HG03060 (cell line): ENCODE data around the gene RAD51B.
"Not testable (repeated sequence)": the region's sequence is repeated elsewhere in the genome, so short reads cannot be mapped to it uniquely, and the experiment has no call there.

Source experiments
- ATAC-seq: cut with Tn5 transposase; IDR thresholded peaks from one replicate; pipeline ENCODE4 v1.9.1; 2021; ENCODE audit warnings: low read depth, moderate number of reproducible peaks; ENCODE audit not compliant: unreplicated experiment

The RAD51B gene

DNA sequence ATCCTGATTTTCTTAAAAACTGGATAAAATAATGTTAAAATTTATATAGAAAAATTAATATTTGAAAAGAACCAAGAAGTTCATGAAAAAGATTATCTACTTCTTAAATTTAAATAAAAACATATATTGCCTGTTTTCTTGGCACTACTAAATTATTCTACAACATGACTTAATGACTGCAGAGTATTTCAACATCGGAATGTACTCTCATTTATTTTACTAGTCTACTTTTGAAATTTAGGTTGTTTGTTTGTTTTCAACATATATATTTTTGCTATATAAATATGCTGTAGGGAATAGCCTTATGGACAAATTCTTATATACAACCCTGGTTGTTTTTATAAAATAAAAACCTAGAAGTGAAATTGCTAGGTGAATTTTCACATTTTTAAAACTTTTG is 231.6 kb downstream of the RAD51B start:
- no peak for ATAC-seq

DNA sequence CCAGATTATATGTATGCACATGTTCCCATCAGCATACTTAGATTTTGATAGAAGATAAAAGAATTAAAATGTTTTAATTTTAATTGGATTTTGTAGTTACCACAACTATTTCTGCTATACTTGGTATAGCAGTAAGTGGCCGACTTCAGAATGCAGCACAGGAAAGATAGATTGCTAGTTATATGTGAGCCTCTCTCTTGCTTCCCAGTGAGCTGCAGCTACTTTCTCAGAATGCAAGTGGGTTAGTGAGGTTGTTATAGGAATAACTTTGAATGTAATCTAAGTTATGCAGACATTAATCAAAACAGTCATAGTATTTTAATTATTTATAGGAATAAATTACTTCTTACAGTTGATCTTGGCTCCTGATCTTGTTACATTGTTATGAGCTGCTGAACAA is 240.6 kb downstream of the RAD51B start:
- ATAC-seq = no peak

DNA sequence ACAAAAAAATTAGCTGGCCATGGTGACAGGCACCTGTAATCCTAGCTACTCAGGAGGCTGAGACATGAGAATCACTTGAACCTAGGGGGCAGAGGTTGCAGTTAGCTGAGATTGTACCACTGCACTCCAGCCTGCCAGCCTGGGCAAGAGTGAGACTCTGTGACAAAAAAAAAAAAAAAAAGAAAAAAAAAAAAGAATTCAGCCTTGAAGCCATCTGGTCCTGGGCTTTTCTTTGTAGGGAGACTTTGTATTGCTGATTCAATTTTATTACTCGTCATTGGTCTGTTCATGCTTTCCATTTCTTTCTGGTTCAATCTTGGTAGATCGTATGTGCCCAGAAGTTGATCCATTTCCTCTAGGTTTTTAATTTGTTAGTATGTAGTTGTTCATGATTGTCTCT is 243.1 kb downstream of the RAD51B start:
- no peak for ATAC-seq

- ATAC-seq = no peak
These were observed 245.7 kb downstream of the RAD51B start for GRCh38 chr14:68065322-68065721.

DNA sequence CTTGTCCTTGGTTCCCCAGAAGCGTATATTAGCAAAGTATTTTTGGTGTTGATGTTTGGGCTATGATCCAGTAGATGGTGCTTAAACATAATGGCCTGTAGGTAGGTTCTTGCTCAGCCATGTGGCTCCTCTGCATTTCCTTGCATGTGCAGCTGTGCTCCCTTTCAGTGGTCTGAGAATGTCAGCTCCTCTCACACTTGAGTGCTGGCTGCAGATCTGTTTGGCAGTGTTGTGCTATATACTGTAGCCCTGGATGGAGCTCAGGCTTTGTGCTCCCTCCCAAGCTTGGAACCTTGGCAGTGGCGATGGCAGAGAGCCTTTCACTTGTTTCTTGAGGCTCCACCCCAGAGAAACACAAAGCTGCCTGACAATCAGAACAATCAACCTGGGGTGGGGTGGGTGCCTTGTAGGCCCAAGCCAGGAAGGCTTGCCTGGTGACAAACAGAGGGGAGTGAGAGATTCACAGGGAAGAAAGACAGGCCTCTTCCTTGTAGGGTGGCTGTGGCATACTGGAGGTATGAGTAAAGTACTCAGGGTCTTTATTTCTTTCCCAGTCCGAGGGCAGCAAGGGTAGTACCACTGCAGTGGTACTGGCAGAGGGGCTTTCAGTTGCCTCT is 255.3 kb downstream of the RAD51B start:
- no peak for ATAC-seq

- ATAC-seq = no peak
These were observed 255.9 kb downstream of the RAD51B start for GRCh38 chr14:68075382-68076029.

DNA sequence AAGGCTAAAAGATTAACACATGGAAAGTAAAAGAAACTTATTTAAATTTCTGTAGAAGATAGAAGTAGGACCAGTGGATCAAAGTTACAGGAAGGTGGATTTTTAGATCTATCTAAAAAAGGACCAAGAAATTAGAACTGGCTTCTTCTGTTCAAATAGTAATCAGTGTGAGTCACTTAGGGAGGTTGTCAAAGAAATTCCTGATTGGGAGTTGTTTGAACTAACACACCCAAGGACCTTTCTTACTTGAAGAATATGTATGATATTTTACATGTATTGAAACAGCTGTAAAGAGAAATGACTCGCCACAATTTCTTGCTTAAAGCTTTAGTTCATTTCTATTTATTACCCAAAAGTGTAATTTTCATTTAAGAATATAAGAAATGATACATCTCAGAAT is 256.9 kb downstream of the RAD51B start:
- ATAC-seq = no peak

DNA sequence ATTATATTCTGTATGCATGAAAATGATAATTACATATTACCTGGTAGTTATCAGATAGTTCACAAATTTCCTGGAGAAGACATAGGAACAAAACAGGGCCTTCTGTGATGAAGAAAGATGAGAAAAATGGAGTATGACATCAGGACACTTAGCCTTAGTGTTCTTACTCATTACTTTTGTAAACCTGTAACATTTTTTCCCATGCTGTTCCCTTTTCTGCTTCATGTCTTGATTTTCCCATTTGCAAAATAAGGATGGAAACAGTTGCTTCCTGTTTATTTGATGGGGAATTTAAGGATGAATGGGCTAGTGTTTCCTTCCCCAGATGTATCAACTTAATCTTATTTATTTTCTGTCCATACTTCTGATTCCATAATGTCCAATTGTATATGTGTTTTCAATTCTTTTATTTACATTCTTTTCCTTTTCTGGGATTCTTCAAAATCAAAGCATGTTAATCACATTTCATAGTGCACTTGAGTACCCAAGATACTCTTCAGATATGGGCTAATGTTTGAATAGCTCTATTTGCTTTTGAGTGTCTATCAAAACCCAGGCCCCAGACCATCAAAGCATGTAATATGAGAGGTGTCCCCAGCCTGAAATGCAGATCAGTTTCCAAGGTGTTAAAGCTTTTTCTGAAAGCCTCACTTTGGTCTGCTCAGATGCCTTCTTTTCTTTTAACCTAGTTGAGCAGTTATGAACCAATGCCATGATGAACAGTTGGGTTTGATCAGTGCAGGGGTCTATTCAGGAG is 260.5 kb downstream of the RAD51B start:
- no peak for ATAC-seq

DNA sequence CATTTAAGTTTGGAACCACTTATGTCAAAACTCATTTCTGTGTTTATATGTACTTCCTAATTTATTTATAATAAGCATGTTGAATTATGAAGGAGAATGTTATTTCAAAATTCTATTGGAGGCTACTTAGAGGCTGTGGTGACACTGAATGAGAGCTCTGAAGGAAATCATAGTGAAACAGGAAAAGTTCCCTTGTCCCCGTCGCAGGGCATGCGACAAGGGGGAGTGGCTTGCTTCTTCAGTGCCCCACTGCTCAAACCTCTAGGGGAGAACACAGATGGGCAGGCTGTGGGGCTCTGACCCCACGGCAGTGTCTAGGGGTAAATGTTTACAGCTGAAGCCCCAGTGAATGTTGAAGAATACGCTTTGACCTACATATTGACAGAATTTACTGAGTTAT is 261.9 kb downstream of the RAD51B start:
- no peak for ATAC-seq

DNA sequence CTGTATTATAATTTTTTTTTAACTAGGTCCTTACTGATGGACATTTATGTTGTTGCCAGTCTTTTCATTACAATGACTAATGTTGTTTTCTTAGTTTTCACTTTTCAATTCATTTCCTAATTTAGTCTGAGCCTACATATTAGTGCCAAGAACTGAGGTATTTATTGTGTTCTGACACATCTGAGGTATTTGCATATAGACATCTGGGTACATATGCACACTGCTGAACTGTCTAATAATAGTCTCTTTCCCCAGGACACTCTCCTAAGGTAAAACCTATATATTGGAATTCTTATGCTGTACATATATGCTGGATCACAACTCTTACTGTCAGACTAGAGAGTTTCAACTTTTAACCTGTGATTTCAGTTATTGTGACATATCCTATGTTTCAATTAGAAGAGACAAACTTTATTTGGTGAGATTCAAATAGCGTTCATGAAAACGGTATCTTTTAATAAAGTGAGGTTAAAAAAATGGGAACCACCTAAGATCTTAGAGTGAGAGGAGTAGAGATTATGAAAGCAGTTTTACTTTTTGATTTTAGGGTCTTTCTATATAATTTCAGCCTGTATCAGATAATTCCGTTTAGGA is 263.2 kb downstream of the RAD51B start:
- no peak for ATAC-seq

DNA sequence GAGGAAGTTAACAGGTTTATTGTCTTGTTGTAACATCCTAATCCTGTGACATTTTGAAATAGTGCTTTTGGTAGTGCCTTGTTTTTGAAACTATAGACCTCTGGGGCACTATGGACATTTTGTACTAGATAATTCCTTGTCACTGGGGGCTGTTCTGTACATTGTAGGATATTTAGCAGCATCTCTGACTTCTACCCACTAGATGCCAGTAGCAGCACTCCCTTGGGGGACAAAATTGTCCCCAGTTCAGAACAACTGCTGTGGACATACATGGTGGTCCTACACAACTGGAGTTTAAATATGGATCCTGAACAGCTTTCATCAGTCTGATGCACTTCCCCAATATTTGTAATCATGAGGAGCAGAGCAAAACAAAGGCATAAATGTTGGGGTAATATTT is 264.7 kb downstream of the RAD51B start:
- ATAC-seq = no peak

GRCh38 chr14:68085742-68086141 is 266.2 kb downstream of the RAD51B start:
- ATAC-seq = no peak

DNA sequence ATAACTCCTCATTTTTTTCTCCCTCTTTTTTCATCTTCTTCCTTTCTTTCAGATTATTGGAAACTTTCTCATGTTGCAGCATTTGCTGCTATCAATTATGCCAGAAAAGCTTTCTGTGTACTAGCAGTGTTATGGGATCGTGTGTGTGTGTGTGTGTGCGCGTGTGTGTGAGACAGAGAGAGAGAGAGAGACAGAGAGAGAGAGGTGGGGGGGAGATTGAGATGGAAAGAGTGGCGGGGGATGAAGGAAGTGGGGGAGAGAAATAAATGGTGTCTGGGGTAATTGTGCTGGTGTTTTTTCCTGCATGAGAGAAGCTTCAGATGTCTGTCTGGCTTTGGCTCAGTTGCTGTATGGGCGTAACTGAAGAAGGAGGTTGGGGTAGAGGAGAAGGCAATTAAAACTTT is 268.9 kb downstream of the RAD51B start:
- ATAC-seq = no peak

- ATAC-seq = no peak
These were observed 269.7 kb downstream of the RAD51B start for GRCh38 chr14:68089146-68089731.

DNA sequence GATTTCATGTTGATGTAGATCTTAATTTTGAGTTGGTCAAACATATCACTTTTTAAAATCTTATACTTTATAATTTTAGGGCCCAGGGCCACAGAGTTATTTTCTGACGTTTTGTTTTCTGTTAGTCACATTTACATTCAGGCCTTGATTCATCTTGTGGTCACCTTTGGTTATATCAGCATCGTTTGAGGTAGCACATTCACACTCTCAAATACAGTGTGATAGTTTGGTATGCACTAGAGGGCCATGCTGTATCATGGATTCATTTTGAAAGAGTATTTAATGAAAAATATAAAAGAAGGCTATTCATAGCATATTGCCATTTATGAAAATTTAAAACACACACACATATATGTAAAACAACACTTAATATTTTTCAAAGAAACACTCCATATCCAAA is 274.6 kb downstream of the RAD51B start:
- no peak for ATAC-seq

DNA sequence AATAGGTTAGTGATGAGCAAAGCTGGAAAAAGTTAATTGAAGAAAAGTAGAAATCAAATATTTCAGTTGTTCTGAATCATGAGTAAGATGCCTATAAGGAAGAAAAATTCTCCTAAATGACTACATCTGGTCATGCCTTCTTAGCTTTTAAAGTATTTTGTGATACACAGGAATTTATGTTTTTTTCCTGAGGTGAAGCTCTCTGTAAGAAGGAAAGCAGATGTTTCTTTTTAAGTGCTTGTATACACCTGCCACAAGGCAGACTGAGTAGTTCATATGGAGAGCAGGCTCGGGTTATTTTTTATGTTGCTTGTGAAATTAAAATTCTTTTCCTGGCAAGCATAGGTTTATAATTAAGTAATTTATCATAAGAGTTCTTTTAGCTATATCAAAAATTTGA is 275.2 kb downstream of the RAD51B start:
- ATAC-seq = no peak

DNA sequence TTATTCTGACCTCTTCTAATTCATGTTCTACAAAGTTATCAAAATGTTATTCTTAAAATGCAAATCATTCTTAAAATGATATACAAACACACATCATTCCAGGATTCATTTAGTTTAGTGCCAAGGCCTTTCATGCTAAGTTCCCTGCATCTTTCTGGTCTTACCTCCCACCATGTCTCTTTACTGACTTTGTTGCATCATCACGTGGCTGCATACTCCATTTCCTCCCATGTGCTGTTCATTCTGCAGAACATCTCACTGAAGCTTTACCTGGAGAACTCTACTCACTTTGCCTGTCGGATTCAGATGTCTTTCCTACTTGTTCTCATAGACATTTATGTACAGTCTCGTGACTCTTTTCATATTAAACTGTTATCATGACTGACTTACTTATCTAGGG is 278.1 kb downstream of the RAD51B start:
- no peak for ATAC-seq

- ATAC-seq = no peak
These were observed 279.3 kb downstream of the RAD51B start for GRCh38 chr14:68098834-68099233.

- ATAC-seq = no peak
These were observed 280.0 kb downstream of the RAD51B start for GRCh38 chr14:68099495-68100045.

DNA sequence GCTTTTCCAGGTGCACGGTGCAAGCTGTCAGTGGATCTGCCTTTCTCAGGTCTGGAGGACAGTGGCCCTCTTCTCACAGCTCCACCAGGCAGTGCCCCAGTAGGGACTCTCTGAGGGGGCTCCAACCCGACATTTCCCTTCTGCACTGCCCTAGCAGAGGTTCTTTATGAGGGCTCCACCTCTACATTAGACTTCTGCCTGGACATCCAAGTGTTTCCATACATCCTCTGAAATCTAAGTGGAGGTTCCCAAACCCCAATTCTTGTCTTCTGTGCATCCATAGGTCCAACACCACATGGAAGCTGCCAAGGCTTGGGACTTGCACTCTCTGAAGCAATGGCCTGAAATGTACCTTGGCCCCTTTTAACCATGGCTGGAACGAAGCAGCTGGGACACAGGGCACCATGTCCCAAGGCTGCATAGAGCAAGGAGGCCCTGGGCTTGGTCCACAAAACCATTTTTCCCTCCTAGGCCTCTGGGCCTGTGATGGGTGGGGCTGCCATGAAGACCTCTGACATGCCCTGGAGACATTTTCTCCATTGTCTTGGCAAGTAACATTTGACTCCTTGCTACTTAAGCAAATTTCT is 282.2 kb downstream of the RAD51B start:
- not testable (repeated sequence) for ATAC-seq
